Vagina (tissue), 2 donors: ENCODE data around the gene AMBRA1. TPM values are rescaled to one million over a fixed set of nuclear protein-coding genes. Genes with fewer than 3 reads are reported as not detected.

Source experiments
- DNase-seq, 2 donors: peaks; one replicate each; pipeline ENCODE4 v3.0.0-alpha.2; 2017; ENCODE audit errors: extremely low spot score in 2 of 2
- H3K27ac ChIP-seq: fragments of 200-600 bp; sonication (generic); one replicate; pipeline ENCODE4 v1.5.1; 2019
- H3K27me3 ChIP-seq: fragments of 200-600 bp; sonication (generic); one replicate; pipeline ENCODE4 v1.5.1; 2019
- H3K36me3 ChIP-seq, 2 donors: fragments of 200-600 bp; sonication (generic); one replicate each; pipeline ENCODE4 v1.5.1; 2017 to 2019
- H3K4me1 ChIP-seq: fragments of 200-600 bp; sonication (generic); one replicate; pipeline ENCODE4 v1.5.1; 2019
- H3K4me3 ChIP-seq, 2 donors: fragments of 200-600 bp; sonication (generic); 1 replicate in 1 of 2; 2 replicates in 1 of 2; pipeline ENCODE4 v1.5.1; 2016 to 2019
- H3K9me3 ChIP-seq: fragments of 200-600 bp; sonication (generic); one replicate; pipeline ENCODE4 v1.5.1; 2019
- CTCF ChIP-seq, 3 experiments: fragments of 450-650 bp in 2 of 3; fragments of 200-600 bp in 1 of 3; sonication (generic) in 1 of 3; IDR thresholded peaks; one replicate each; pipeline ENCODE4 v1.5.1; 2017 to 2019; ENCODE audit warnings: antibody characterized with exemption in 3 of 3, mild to moderate bottlenecking in 2 of 3, moderate library complexity in 2 of 3
- POLR2A ChIP-seq, 2 donors: fragments of 450-650 bp; IDR thresholded peaks; one replicate each; pipeline ENCODE4 v1.6.1; 2017; ENCODE audit warnings: antibody characterized with exemption in 2 of 2, mild to moderate bottlenecking in 2 of 2, moderate library complexity in 2 of 2
- POLR2AphosphoS5 ChIP-seq, 2 donors: sonication (generic); formaldehyde crosslinking; IDR thresholded peaks; one replicate each; pipeline ENCODE4 v1.9.0; 2017; ENCODE audit warnings: antibody characterized with exemption in 2 of 2, mild to moderate bottlenecking in 2 of 2, low read depth in 1 of 2; ENCODE audit not compliant: insufficient read depth in 1 of 2
- intact Hi-C: fragments of 100-400 bp; cut with DNase I; formaldehyde crosslinking; loops from one replicate; pipeline ENCODE4 v1.15.1; 2023
- total RNA-seq: library from RNA; depleted of rRNA; stranded (reverse); fragments of >200 nt; gene quantifications from one replicate; pipeline ENCODE4 v1.2.3, GENCODE V29; 2016

AMBRA1 gene
- total RNA-seq, 1 donor from 2014 or later = 40.0 TPM

GRCh38 chr11:46640036-46640788 lies 46.4 kb upstream of the AMBRA1 start:
- TF ChIP-seq POLR2AphosphoS5 (IDR thresholded peaks at IDR 0.05; ENCODE audit: insufficient read depth in 1 of 2, low read depth in 1 of 2) (no peak), POLR2A (IDR thresholded peaks at IDR 0.05) (no peak), CTCF (IDR thresholded peaks at IDR 0.05) (no peak)
- Histone ChIP-seq H3K36me3 (peaks cover 0 to 11% of the 10 kb centered on the region in 2 donors), H3K27me3 (no peaks in the 10 kb centered on the region), H3K4me1 (no peaks in the 10 kb centered on the region), H3K9me3 (no peaks in the 10 kb centered on the region), H3K27ac (no peak overlapping the region), H3K4me3 (no peak overlapping the region)
- intact Hi-C loops = no loop called here
- DNase-seq = no peak

GRCh38 chr11:46639197-46639839 lies 45.5 kb upstream of the AMBRA1 start:
- peaks cover 0 to 5% of the 10 kb centered on the region in 2 donors for H3K36me3 ChIP-seq
- TF ChIP-seq POLR2A (IDR thresholded peaks at IDR 0.05) (no peak), POLR2AphosphoS5 (IDR thresholded peaks at IDR 0.05; ENCODE audit: insufficient read depth in 1 of 2, low read depth in 1 of 2) (no peak), CTCF (IDR thresholded peaks at IDR 0.05) (no peak)

GRCh38 chr11:46637546-46637945 lies 43.7 kb upstream of the AMBRA1 start:
- Histone ChIP-seq H3K4me3 (no peak overlapping the region), H3K4me1 (no peaks in the 10 kb centered on the region), H3K27ac (no peak overlapping the region), H3K9me3 (no peaks in the 10 kb centered on the region), H3K27me3 (no peaks in the 10 kb centered on the region), H3K36me3 (peaks cover 0 to 5% of the 10 kb centered on the region in 2 donors)
- DNase-seq = no peak
- intact Hi-C loops = no loop called here
- no peak for TF ChIP-seq POLR2A (IDR thresholded peaks at IDR 0.05)

More at GRCh38 chr11:46639197-46639839, 45.5 kb upstream of the AMBRA1 start:
- Histone ChIP-seq H3K4me1 (no peaks in the 10 kb centered on the region), H3K4me3 (no peak overlapping the region), H3K27ac (no peak overlapping the region), H3K9me3 (no peaks in the 10 kb centered on the region), H3K27me3 (no peaks in the 10 kb centered on the region)
- intact Hi-C loops = no loop called here
- no peak for DNase-seq

GRCh38 chr11:46635557-46636139 lies 41.8 kb upstream of the AMBRA1 start:
- no peak overlapping the region for H3K27ac ChIP-seq
- TF ChIP-seq CTCF (IDR thresholded peaks at IDR 0.05) (no peak), POLR2AphosphoS5 (IDR thresholded peaks at IDR 0.05; ENCODE audit: insufficient read depth in 1 of 2, low read depth in 1 of 2) (no peak), POLR2A (IDR thresholded peaks at IDR 0.05) (no peak)
- no peaks in the 10 kb centered on the region for H3K27me3 ChIP-seq
- H3K4me1 ChIP-seq = no peaks in the 10 kb centered on the region
- H3K9me3 ChIP-seq = no peaks in the 10 kb centered on the region
- H3K36me3 ChIP-seq = peaks cover 0 to 15% of the 10 kb centered on the region in 2 donors
- no peak for DNase-seq
- intact Hi-C loops = no loop called here
- no peak overlapping the region for H3K4me3 ChIP-seq

GRCh38 chr11:46633291-46634217 lies 39.7 kb upstream of the AMBRA1 start:
- DNase-seq = no peak
- intact Hi-C loops = no loop called here
- Histone ChIP-seq H3K27me3 (no peaks in the 10 kb centered on the region), H3K4me1 (no peaks in the 10 kb centered on the region), H3K9me3 (no peaks in the 10 kb centered on the region), H3K4me3 (no peak overlapping the region), H3K27ac (no peak overlapping the region), H3K36me3 (peaks cover 0 to 28% of the 10 kb centered on the region in 2 donors)
- TF ChIP-seq POLR2AphosphoS5 (IDR thresholded peaks at IDR 0.05; ENCODE audit: insufficient read depth in 1 of 2, low read depth in 1 of 2) (no peak), CTCF (IDR thresholded peaks at IDR 0.05) (no peak), POLR2A (IDR thresholded peaks at IDR 0.05) (no peak)
